ENCODE results near the gene EHMT1. TPM values are rescaled to one million over a fixed set of nuclear protein-coding genes. Genes with fewer than 3 reads are reported as not detected.
"Not testable (repeated sequence)": the region's sequence is repeated elsewhere in the genome, so short reads cannot be mapped to it uniquely, and the experiment has no call there.

Gene EHMT1
- total RNA-seq, 2 experiments from 2014 or later: 66.0 to 70.8 TPM

DNA sequence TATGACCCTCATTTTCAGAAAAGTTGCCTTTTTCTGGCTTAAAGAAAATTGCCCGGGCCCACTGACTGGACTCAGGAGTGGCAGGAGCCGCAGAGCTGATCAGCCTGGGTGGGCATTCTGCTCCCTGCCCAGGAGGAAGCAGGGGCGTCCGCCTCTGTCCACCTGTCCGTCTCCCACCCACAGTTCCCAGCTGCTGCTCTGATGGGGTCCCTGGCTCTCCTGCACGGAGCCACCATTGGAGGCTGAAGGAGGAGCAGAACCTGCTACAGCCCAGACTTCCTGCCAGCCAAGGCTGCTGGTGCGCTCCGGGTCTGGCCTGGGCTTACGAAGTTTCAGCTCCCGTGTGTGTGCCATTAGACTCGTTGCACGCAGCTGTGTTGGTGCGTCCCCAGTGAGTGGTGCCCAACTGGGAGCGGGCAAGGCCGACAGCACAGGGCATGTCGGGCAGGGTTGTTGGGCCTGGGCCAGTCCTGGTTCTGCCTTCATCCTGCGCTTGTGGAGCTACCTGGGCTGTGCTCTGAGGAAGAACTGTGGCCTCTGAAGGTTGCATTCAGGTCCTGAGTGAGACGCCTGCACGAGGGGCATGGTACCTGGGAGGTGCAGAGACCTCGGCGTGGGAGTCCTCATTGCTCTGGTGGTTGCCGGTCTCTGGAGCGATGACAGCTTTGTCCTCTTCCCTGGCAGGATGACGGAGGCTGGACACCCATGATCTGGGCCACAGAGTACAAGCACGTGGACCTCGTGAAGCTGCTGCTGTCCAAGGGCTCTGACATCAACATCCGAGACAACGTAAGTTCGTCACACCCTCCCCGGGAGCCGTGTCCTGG lies 181.6 kb downstream of the EHMT1 start:
- no peak for DNase-seq
- Mint-ChIP-seq H3K9me3 (no peaks in the 10 kb centered on the region), H3K27ac (no peak overlapping the region), H3K27me3 (no peaks in the 10 kb centered on the region), H3K36me3 (peaks cover 41% of the 10 kb centered on the region), H3K4me1 (ENCODE audit: low read depth) (no peaks in the 10 kb centered on the region), H3K4me3 (no peak overlapping the region)
- ChIA-PET CTCF (no interaction called here), POLR2A (no interaction called here)
- intact Hi-C loops (cut with micrococcal nuclease): no loop called here

DNA sequence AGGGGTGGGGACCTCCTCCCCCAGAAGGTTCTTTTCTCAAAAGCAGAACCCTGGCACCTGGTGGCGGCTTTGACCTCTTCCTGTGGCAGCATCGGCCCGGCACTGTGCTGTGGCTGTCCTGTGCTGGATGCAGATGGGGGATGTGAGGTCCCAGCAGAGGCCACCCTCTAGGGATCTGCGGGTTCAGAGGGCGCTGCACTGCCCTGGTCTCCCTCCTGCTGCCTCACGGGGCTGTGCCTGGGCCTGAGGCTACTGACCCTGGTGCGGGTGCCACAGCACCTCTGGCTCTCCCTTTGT lies 182.2 kb downstream of the EHMT1 start:
- ChIA-PET CTCF (no interaction called here), POLR2A (no interaction called here)
- Mint-ChIP-seq H3K4me3 (no peak overlapping the region), H3K27ac (no peak overlapping the region), H3K9me3 (no peaks in the 10 kb centered on the region), H3K27me3 (no peaks in the 10 kb centered on the region), H3K36me3 (peaks cover 37% of the 10 kb centered on the region), H3K4me1 (ENCODE audit: low read depth) (no peaks in the 10 kb centered on the region)
- intact Hi-C loops (cut with micrococcal nuclease): no loop called here
- no peak for DNase-seq

DNA sequence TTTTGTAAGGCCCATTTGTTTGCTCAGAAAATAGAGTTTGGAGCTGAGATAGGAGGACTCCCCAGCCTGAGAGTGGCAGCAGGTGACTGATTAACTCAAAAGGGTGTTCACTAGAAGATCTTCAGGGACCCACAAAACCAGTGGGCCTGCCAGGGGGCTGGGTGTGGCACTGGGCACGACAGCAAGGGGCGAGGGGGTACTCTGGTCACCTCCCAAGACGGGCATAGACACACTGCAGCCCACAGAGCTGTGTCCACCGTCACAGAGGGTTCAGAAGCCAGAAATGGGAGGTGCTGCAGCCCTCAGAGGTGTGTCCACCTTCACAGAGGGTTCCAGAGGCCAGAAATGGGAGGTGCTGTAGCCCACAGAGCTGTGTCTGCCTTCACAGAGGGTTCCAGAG lies 183.2 kb downstream of the EHMT1 start:
- Mint-ChIP-seq H3K27me3 (no peaks in the 10 kb centered on the region), H3K4me3 (no peak overlapping the region), H3K27ac (no peak overlapping the region), H3K4me1 (ENCODE audit: low read depth) (peaks cover 5% of the 10 kb centered on the region), H3K36me3 (peaks cover 36% of the 10 kb centered on the region), H3K9me3 (no peaks in the 10 kb centered on the region)
- intact Hi-C loops (cut with micrococcal nuclease): no loop called here
- CTCF ChIA-PET: no interaction called here
- no peak for DNase-seq
- POLR2A ChIA-PET: no interaction called here

DNA sequence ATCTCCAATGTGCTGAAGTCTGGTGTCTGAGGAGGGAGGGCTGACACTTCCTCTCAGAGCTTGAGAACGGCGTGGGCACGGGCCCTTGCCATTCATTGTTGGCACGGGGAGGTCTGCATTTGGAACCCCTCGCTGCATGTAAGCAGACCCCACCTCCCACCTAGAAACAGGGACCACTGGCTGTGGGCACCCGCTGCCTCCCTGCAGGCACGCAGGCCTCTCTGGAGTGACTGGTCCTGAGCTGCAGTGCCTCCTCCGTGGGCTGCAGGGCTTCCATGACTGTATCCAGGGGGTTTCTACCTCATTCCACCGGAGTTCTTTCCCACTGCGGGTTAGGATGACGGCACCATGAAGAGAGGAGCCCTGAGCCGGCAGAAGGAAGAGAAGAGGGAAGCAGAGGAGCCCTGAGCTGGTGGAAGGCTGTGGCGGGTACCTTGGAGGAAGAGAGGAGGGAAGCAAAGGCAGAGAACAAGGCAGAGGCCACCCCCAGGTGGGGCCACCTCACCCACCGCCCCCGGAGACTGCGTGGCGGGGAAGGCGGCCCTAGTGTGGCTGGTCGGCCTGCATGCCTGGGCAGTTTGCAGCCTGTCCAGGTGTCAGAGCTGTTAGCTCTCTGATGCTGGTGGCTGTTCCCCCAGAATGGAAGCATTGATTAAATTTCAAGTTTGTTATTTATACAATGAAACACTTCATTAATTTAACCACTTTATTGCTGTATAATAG lies 183.9 kb downstream of the EHMT1 start:
- H3K9me3 Mint-ChIP-seq: no peaks in the 10 kb centered on the region
- H3K27ac Mint-ChIP-seq: no peak overlapping the region
- H3K4me1 Mint-ChIP-seq (ENCODE audit: low read depth): peaks cover 7% of the 10 kb centered on the region
- DNase-seq: no peak
- ChIA-PET POLR2A (no interaction called here), CTCF (no interaction called here)
- no peaks in the 10 kb centered on the region for H3K27me3 Mint-ChIP-seq
- intact Hi-C loops (cut with micrococcal nuclease): no loop called here
- H3K4me3 Mint-ChIP-seq: no peak overlapping the region
- peaks cover 37% of the 10 kb centered on the region for H3K36me3 Mint-ChIP-seq

DNA sequence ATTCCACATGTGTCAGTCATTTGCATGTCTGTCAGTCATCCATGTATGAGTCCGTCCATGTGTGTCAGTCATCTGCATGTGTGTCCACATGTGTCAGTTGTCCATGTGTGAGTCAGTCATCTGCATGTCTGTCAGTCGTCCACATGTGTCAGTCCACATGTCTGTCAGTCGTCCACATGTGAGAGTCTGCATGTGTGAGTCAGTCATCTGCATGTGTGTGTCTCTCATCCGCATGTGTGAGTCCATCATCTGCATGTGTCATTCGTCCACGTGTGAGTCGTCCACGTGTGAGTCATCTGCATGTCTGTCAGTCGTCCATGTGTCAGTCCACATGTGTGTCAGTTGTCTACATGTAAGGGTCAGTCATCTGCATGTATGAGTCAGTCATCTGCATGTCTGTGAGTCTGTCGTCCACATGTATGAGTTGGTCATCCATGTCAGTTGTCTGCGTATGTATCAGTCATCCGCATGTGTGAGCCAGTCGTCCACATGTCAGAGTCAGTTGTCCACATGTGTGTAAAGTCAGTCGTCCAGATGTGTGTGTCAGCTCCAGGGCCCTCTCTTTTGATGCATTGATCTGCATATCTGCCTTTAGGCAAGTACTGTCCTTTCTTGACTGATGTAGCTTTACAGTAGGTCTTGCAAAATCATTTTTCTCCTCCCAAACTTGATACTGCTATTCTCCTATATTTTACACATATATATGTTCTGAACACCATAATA lies 186.3 kb downstream of the EHMT1 start:
- DNase-seq: peak; percentile 31
- intact Hi-C loops (cut with micrococcal nuclease): no loop called here
- Mint-ChIP-seq H3K4me1 (ENCODE audit: low read depth) (peaks cover 7% of the 10 kb centered on the region), H3K27ac (no peak overlapping the region), H3K4me3 (no peak overlapping the region), H3K27me3 (no peaks in the 10 kb centered on the region), H3K36me3 (peaks cover 33% of the 10 kb centered on the region), H3K9me3 (no peaks in the 10 kb centered on the region)
- POLR2A ChIA-PET: no interaction called here
- CTCF ChIA-PET: no interaction called here

DNA sequence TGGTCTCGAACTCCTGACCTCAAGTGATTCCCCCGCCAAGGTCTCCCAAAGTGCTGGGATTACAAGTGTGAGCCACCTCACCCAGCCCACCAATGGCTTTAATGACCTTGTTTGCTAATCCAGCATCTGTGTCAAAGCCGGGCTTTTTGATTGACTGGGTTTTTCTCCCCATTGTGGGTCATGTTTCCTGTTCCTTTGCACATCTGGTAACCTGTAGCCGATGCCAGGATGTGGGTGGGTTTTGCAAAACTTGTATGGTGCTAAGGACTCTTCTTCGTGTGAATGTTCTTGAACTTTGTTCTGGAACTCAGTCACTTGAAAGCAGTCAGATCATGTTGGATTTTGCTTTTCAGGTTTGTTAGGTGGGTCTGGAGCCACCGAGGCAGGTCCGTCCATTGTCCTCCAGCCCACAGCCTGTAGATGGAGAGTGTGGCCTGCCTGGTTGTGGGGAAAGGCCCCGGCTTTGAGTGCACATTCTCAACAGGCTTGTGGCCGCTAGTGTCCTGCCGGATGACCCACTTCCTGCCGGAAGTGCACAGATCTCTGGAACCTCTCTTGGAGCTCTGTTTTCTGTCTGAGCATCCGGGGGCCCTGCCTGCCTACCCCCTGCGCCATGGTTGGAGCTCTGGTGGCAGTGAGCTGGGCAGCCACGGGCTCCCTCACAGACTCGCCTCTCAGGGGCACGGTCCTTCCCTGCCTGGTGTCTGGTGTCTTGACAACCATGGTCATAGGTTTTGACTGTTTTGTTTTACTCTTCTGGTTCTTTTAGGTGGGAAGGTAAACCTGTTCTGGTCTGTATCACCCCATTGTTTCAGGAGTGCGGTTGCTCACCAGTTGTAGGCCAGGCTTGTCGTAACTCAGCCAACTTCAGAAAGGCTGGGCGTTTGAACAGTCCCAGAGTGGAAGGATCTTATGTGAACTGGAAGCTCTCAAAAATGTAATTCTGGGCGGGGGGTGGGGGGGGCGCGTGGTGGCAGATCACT lies 189.2 kb downstream of the EHMT1 start:
- Mint-ChIP-seq H3K27me3 (no peaks in the 10 kb centered on the region), H3K27ac (peak overlapping the region; percentile 42), H3K4me3 (no peak overlapping the region), H3K36me3 (peaks cover 21% of the 10 kb centered on the region), H3K4me1 (ENCODE audit: low read depth) (peaks cover 7% of the 10 kb centered on the region), H3K9me3 (no peaks in the 10 kb centered on the region)
- intact Hi-C loops (cut with micrococcal nuclease): no loop called here
- ChIA-PET POLR2A (no interaction called here), CTCF (interaction anchor here (0.6 kb wide), 1 partner anchor 464 kb away, joined by 3 read pairs; no protein-coding TSS in a partner anchor)
- DNase-seq: peak; percentile 19

DNA sequence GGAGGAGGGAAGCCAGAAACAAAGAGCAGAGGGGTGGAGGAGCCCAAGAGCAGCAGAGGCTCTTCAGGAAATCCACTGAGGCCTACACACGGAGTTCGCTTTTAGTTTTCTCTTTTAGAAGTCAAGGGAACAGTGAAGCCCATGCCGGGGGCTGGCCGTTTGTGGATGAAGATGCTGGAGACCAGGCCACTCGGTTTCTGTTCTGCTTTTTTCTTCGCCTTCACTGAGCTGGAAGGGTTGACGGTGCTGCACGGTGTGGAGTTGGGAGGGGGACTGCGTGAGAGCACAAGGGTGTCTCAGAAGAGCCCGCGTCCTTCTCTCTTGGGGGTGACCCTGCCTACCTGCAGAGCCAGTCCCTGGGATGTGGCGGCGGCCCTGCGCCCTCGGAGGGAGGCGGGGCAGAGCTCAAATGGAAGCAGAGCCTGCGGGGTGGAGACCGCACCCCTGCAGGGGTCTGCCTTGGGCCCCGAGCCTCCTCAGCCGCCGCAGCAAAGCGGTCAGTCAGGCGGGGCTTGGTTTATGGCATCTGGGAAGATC lies 190.3 kb downstream of the EHMT1 start:
- no peaks in the 10 kb centered on the region for H3K27me3 Mint-ChIP-seq
- H3K4me1 Mint-ChIP-seq (ENCODE audit: low read depth): peaks cover 7% of the 10 kb centered on the region
- no peaks in the 10 kb centered on the region for H3K9me3 Mint-ChIP-seq
- POLR2A ChIA-PET: no interaction called here
- intact Hi-C loops (cut with micrococcal nuclease): no loop called here
- CTCF ChIA-PET: interaction anchor here (0.6 kb wide), 1 partner anchor 466 kb away, joined by 3 read pairs; no protein-coding TSS in a partner anchor
- no peak overlapping the region for H3K4me3 Mint-ChIP-seq
- H3K27ac Mint-ChIP-seq: no peak overlapping the region
- no peak for DNase-seq
- H3K36me3 Mint-ChIP-seq: peaks cover 16% of the 10 kb centered on the region

DNA sequence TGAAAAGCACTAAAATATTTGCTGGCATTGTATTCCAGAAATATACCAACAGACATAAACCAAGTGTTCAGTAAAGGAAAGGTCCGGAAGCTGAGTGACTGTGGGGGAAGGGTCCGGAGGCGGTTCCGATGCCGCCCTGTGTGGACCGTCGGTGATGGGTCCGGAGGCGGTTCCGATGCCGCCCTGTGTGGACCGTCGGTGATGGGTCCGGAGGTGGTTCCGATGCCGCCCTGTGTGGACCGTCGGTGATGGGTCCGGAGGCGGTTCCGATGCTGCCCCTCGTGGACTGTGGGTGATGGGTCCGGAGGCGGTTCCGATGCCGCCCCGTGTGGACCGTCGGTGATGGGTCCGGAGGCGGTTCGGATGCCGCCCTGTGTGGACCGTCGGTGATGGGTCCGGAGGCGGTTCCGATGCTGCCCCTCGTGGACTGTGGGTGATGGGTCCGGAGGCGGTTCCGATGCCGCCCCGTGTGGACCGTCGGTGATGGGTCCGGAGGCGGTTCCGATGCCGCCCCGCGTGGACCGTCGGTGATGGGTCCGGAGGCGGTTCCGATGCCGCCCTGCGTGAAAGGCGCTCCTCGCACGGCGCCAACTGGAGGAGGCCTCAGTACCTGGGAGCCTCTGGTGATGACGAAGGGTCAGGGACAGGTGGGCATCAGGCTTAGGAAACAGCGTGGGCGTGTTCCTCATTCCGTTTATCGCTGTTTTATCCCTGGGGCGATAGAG lies 191.1 kb downstream of the EHMT1 start:
- H3K9me3 Mint-ChIP-seq; POLR2A ChIA-PET; H3K4me1 Mint-ChIP-seq (ENCODE audit: low read depth); H3K4me3 Mint-ChIP-seq; H3K27me3 Mint-ChIP-seq; CTCF ChIA-PET; intact Hi-C loops (cut with micrococcal nuclease); DNase-seq; H3K27ac Mint-ChIP-seq: not testable (repeated sequence)
- H3K36me3 Mint-ChIP-seq: peaks cover 22% of the 10 kb centered on the region

DNA sequence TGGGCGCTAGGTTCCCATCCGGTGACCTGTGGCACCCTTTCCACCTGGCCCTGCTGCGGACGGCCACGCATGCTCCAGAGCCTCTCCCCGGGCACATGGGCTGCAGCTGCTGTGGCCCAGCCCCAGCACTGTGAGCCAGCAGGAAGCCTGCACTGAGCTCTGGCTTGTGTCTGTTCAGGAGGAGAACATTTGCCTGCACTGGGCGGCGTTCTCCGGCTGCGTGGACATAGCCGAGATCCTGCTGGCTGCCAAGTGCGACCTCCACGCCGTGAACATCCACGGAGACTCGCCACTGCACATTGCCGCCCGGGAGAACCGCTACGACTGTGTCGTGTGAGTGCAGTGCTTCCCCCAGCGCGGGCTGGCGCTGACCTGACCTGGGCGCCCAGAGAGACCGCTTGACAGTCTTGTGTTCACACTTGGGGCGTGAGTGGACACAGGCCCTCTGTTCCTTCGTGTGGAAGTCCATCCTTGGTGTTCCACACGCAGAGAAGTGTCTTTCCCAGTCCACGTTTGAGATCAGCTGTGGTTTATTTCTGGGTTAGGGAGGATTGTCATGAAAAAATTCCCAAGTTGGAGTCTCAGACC lies 192.6 kb downstream of the EHMT1 start:
- H3K4me3 Mint-ChIP-seq: no peak overlapping the region
- DNase-seq: no peak
- H3K27me3 Mint-ChIP-seq: no peaks in the 10 kb centered on the region
- POLR2A ChIA-PET: no interaction called here
- H3K9me3 Mint-ChIP-seq: no peaks in the 10 kb centered on the region
- H3K27ac Mint-ChIP-seq: no peak overlapping the region
- peaks cover 31% of the 10 kb centered on the region for H3K36me3 Mint-ChIP-seq
- CTCF ChIA-PET: no interaction called here
- peaks cover 7% of the 10 kb centered on the region for H3K4me1 Mint-ChIP-seq (ENCODE audit: low read depth)
- intact Hi-C loops (cut with micrococcal nuclease): no loop called here

DNA sequence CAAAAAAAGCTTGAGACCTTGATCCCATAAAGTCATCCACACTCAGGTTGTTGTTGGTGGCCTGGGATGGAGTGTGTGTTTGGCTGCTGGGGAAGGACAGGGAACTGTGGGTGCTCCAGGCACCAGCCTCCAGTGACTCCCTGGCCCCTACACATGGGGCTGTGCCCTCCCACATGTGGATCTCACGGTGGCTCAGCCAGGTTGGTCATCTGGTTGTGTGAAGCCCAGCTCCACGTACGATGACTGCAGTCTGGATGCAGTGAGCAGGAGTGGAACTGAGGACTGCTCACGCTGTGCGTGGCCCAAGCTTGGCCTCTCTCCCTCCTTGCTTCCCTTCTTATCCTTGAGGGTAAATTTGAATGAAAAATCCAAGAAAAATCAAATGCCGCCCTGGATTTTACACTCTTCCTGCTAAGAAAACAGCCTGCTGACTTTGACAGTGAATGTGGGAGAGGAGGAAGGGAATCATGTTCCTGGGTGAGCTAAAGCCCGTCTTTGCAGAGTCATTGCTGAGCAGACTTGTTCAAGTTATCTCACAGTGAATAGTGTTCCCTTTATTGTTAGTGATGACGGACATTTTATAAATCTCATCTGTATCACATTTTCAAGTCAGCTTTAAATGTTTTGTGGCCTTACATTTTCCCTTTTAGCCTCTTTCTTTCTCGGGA lies 193.7 kb downstream of the EHMT1 start:
- no peak overlapping the region for H3K4me3 Mint-ChIP-seq
- CTCF ChIA-PET: no interaction called here
- H3K36me3 Mint-ChIP-seq: peaks cover 36% of the 10 kb centered on the region
- H3K27ac Mint-ChIP-seq: no peak overlapping the region
- POLR2A ChIA-PET: no interaction called here
- H3K4me1 Mint-ChIP-seq (ENCODE audit: low read depth): no peaks in the 10 kb centered on the region
- intact Hi-C loops (cut with micrococcal nuclease): no loop called here
- H3K27me3 Mint-ChIP-seq: no peaks in the 10 kb centered on the region
- H3K9me3 Mint-ChIP-seq: no peaks in the 10 kb centered on the region
- no peak for DNase-seq

DNA sequence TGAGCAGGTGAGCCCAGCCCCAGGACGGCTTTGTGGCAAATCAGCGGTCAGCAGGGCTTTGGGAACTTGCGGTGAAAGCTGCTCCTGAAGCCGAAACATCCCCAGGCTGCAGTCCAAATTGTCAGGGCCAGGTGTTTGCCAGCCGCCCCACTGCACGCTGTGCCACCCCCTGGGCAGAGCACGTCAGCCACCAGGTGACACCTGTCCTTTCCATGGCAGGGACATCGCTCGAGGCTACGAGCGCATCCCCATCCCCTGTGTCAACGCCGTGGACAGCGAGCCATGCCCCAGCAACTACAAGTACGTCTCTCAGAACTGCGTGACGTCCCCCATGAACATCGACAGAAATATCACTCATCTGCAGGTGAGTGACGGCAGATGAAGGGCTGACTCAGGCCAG lies 194.4 kb downstream of the EHMT1 start:
- CTCF ChIA-PET: no interaction called here

More for the DNA sequence above, 194.4 kb downstream of the EHMT1 start:
- POLR2A ChIA-PET: no interaction called here
- DNase-seq: no peak
- Mint-ChIP-seq H3K4me3 (no peak overlapping the region), H3K36me3 (peaks cover 40% of the 10 kb centered on the region), H3K27me3 (no peaks in the 10 kb centered on the region), H3K4me1 (ENCODE audit: low read depth) (no peaks in the 10 kb centered on the region), H3K27ac (no peak overlapping the region), H3K9me3 (peaks cover 4% of the 10 kb centered on the region)
- intact Hi-C loops (cut with micrococcal nuclease): no loop called here
